Activated T-helper 2 cell treated with anti-CD3 and anti-CD28 coated beads, Interferon-gamma antibody, Interleukin-2, Interleukin-4, amounts not matched to agents 10 μg/mL and 5 μg/mL and 100 μg/mL, durations not matched to agents 14 hours and 24 hours and 36 hours (primary cell): ENCODE results near the gene RNF115. TPM values are rescaled to one million over a fixed set of nuclear protein-coding genes. Genes with fewer than 3 reads are reported as not detected.
"Not testable (repeated sequence)": the region's sequence is repeated elsewhere in the genome, so short reads cannot be mapped to it uniquely, and the experiment has no call there.

Experiments
- DNase-seq: peaks from one replicate; pipeline ENCODE4 v3.0.0; 2021; ENCODE audit warnings: low spot score
- H3K27ac Mint-ChIP-seq: one replicate; pipeline ENCODE4 v1.8.0; 2021; ENCODE audit warnings: mixed read lengths
- H3K27me3 Mint-ChIP-seq: one replicate; pipeline ENCODE4 v1.8.0; 2021; ENCODE audit warnings: low read depth, mixed read lengths
- H3K36me3 Mint-ChIP-seq: one replicate; pipeline ENCODE4 v1.8.0; 2021; ENCODE audit warnings: low read depth, mixed read lengths
- H3K4me1 Mint-ChIP-seq: one replicate; pipeline ENCODE4 v1.8.0; 2021; ENCODE audit warnings: low read depth, mixed read lengths
- H3K4me3 Mint-ChIP-seq: one replicate; pipeline ENCODE4 v1.8.0; 2021; ENCODE audit warnings: low read depth, mild to moderate bottlenecking, moderate library complexity, mixed read lengths
- H3K9me3 Mint-ChIP-seq: one replicate; pipeline ENCODE4 v1.8.0; 2021; ENCODE audit warnings: mixed read lengths
- intact Hi-C: fragments of 100-400 bp; cut with micrococcal nuclease; formaldehyde crosslinking; loops from one replicate; pipeline ENCODE4 v1.15.1; 2023
- total RNA-seq: library from RNA; stranded (reverse); gene quantifications from 2 replicates; pipeline ENCODE4 v1.2.3, GENCODE V29; 2022

Gene RNF115
- total RNA-seq, 1 donor from 2014 or later = 15.5 TPM

GRCh38 chr1:145730467-145730866 lies 93.4 kb downstream of the RNF115 start:
- H3K27me3 Mint-ChIP-seq = no peaks in the 10 kb centered on the region
- intact Hi-C loops = no loop called here
- no peak for DNase-seq

GRCh38 chr1:145729666-145730436 lies 94.0 kb downstream of the RNF115 start:
- Mint-ChIP-seq H3K36me3 (no peaks in the 10 kb centered on the region), H3K27me3 (no peaks in the 10 kb centered on the region), H3K9me3 (no peaks in the 10 kb centered on the region), H3K27ac (no peak overlapping the region), H3K4me1 (peaks cover 4% of the 10 kb centered on the region), H3K4me3 (no peak overlapping the region)
- DNase-seq = no peak
- intact Hi-C loops = no loop called here

More at GRCh38 chr1:145730467-145730866, 93.4 kb downstream of the RNF115 start:
- H3K27ac Mint-ChIP-seq = no peak overlapping the region
- peaks cover 4% of the 10 kb centered on the region for H3K4me1 Mint-ChIP-seq
- no peaks in the 10 kb centered on the region for H3K9me3 Mint-ChIP-seq
- no peaks in the 10 kb centered on the region for H3K36me3 Mint-ChIP-seq
- H3K4me3 Mint-ChIP-seq = no peak overlapping the region

- H3K4me1 Mint-ChIP-seq = peaks cover 4% of the 10 kb centered on the region
- no peak overlapping the region for H3K27ac Mint-ChIP-seq
- intact Hi-C loops = no loop called here
- no peaks in the 10 kb centered on the region for H3K27me3 Mint-ChIP-seq
- no peak for DNase-seq
- no peak overlapping the region for H3K4me3 Mint-ChIP-seq
- no peaks in the 10 kb centered on the region for H3K9me3 Mint-ChIP-seq
- H3K36me3 Mint-ChIP-seq = no peaks in the 10 kb centered on the region
Observed at GRCh38 chr1:145729196-145729595, 94.7 kb downstream of the RNF115 start.

- H3K27ac Mint-ChIP-seq, DNase-seq, H3K9me3 Mint-ChIP-seq, intact Hi-C loops, H3K36me3 Mint-ChIP-seq, H3K4me3 Mint-ChIP-seq: not testable (repeated sequence)
- peaks cover 12% of the 10 kb centered on the region for H3K27me3 Mint-ChIP-seq
- peaks cover 11% of the 10 kb centered on the region for H3K4me1 Mint-ChIP-seq
Observed at GRCh38 chr1:145726193-145726592, 97.7 kb downstream of the RNF115 start.

GRCh38 chr1:145720878-145721671 lies 102.8 kb downstream of the RNF115 start:
- peak; percentile 58 for DNase-seq
- Mint-ChIP-seq H3K27ac (no peak overlapping the region), H3K4me3 (peak overlapping the region; percentile 52), H3K27me3 (peaks cover 20% of the 10 kb centered on the region), H3K9me3 (no peaks in the 10 kb centered on the region), H3K4me1 (peaks cover 29% of the 10 kb centered on the region), H3K36me3 (no peaks in the 10 kb centered on the region)
- intact Hi-C loops = loop anchor here (5.0 kb wide), 1 partner anchor 124 kb away; no protein-coding TSS in a partner anchor

- no peak overlapping the region for H3K27ac Mint-ChIP-seq
- H3K27me3 Mint-ChIP-seq = peaks cover 20% of the 10 kb centered on the region
- H3K9me3 Mint-ChIP-seq = no peaks in the 10 kb centered on the region
- DNase-seq = no peak
- H3K4me1 Mint-ChIP-seq = peaks cover 29% of the 10 kb centered on the region
- H3K36me3 Mint-ChIP-seq = no peaks in the 10 kb centered on the region
- intact Hi-C loops = loop anchor here (5.0 kb wide), 1 partner anchor 123 kb away; no protein-coding TSS in a partner anchor
- H3K4me3 Mint-ChIP-seq = no peak overlapping the region
Observed at GRCh38 chr1:145720556-145720877, 103.4 kb downstream of the RNF115 start.

GRCh38 chr1:145719230-145720079 lies 104.4 kb downstream of the RNF115 start, which contains the start of gene CD160:
CD160 (plus strand) TSS chr1:145719499; CDS start chr1:145728328, 8,829 bp downstream.
- H3K36me3 Mint-ChIP-seq = no peaks in the 10 kb centered on the region
- H3K27me3 Mint-ChIP-seq = peaks cover 20% of the 10 kb centered on the region
- no peak within 1 kb of the TSS for H3K4me3 Mint-ChIP-seq
- H3K4me1 Mint-ChIP-seq = peaks cover 29% of the 10 kb centered on the region
- no peak within 1 kb of the TSS for H3K27ac Mint-ChIP-seq
- no peak for DNase-seq
- intact Hi-C loops = loop anchor here (5.0 kb wide), 1 partner anchor 122 kb away; no protein-coding TSS in a partner anchor
- H3K9me3 Mint-ChIP-seq = no peaks in the 10 kb centered on the region

GRCh38 chr1:145718465-145718864 lies 105.4 kb downstream of the RNF115 start:
- H3K27me3 Mint-ChIP-seq = peaks cover 20% of the 10 kb centered on the region
- H3K4me3 Mint-ChIP-seq, H3K36me3 Mint-ChIP-seq, H3K9me3 Mint-ChIP-seq, H3K27ac Mint-ChIP-seq, DNase-seq, intact Hi-C loops: not testable (repeated sequence)
- H3K4me1 Mint-ChIP-seq = peaks cover 29% of the 10 kb centered on the region

GRCh38 chr1:145717833-145718232 lies 106.1 kb downstream of the RNF115 start:
- H3K27ac Mint-ChIP-seq = no peak overlapping the region

GRCh38 chr1:145716641-145717345 lies 107.1 kb downstream of the RNF115 start:
- H3K9me3 Mint-ChIP-seq = no peaks in the 10 kb centered on the region
- peaks cover 27% of the 10 kb centered on the region for H3K4me1 Mint-ChIP-seq
- no peaks in the 10 kb centered on the region for H3K36me3 Mint-ChIP-seq
- H3K27ac Mint-ChIP-seq = no peak overlapping the region
- H3K4me3 Mint-ChIP-seq = no peak overlapping the region
- intact Hi-C loops = no loop called here
- no peak for DNase-seq
- H3K27me3 Mint-ChIP-seq = peaks cover 14% of the 10 kb centered on the region

More at GRCh38 chr1:145717833-145718232, 106.1 kb downstream of the RNF115 start:
- peaks cover 19% of the 10 kb centered on the region for H3K27me3 Mint-ChIP-seq
- no peaks in the 10 kb centered on the region for H3K9me3 Mint-ChIP-seq
- no peak overlapping the region for H3K4me3 Mint-ChIP-seq
- DNase-seq = no peak
- intact Hi-C loops = no loop called here
- peaks cover 29% of the 10 kb centered on the region for H3K4me1 Mint-ChIP-seq
- no peaks in the 10 kb centered on the region for H3K36me3 Mint-ChIP-seq

- peaks cover 14% of the 10 kb centered on the region for H3K4me1 Mint-ChIP-seq
- H3K4me3 Mint-ChIP-seq = no peak overlapping the region
- no peaks in the 10 kb centered on the region for H3K9me3 Mint-ChIP-seq
- no peak overlapping the region for H3K27ac Mint-ChIP-seq
- intact Hi-C loops = no loop called here
- peaks cover 3% of the 10 kb centered on the region for H3K27me3 Mint-ChIP-seq
- no peaks in the 10 kb centered on the region for H3K36me3 Mint-ChIP-seq
- DNase-seq = no peak
Observed at GRCh38 chr1:145714524-145715111, 109.3 kb downstream of the RNF115 start.
